Immature natural killer cell (primary cell): ENCODE data around the gene NEURL1. TPM values are rescaled to one million over a fixed set of nuclear protein-coding genes. Genes with fewer than 3 reads are reported as not detected.
"Not testable (repeated sequence)": the region's sequence is repeated elsewhere in the genome, so short reads cannot be mapped to it uniquely, and the experiment has no call there.

Experiments
- DNase-seq, 3 donors: peaks; one replicate each; pipeline ENCODE4 v3.0.0; 2022; ENCODE audit warnings: mixed read lengths in 1 of 3
- H3K27ac Mint-ChIP-seq, 6 donors: one replicate each; pipeline ENCODE4 v1.8.0; 2020; ENCODE audit warnings: mixed read lengths in 6 of 6, mild to moderate bottlenecking in 5 of 6, inconsistent platforms in 4 of 6, moderate library complexity in 3 of 6
- H3K27me3 Mint-ChIP-seq, 3 donors: one replicate each; pipeline ENCODE4 v1.8.0; 2020 to 2021; ENCODE audit warnings: low read depth in 3 of 3, mild to moderate bottlenecking in 3 of 3, mixed read lengths in 3 of 3, moderate library complexity in 3 of 3, inconsistent platforms in 1 of 3
- H3K36me3 Mint-ChIP-seq, 3 donors: one replicate each; pipeline ENCODE4 v1.8.0; 2020; ENCODE audit warnings: mixed read lengths in 3 of 3, inconsistent platforms in 2 of 3, mild to moderate bottlenecking in 2 of 3
- H3K4me1 Mint-ChIP-seq, 2 donors: one replicate each; pipeline ENCODE4 v1.8.0; 2020; ENCODE audit warnings: inconsistent platforms in 2 of 2, mild to moderate bottlenecking in 2 of 2, mixed read lengths in 2 of 2, moderate library complexity in 1 of 2
- H3K4me3 Mint-ChIP-seq, 5 donors: one replicate each; pipeline ENCODE4 v1.8.0; 2020; ENCODE audit warnings: mild to moderate bottlenecking in 5 of 5, mixed read lengths in 5 of 5, inconsistent platforms in 3 of 5, moderate library complexity in 3 of 5
- H3K9me3 Mint-ChIP-seq, 6 donors: one replicate each; pipeline ENCODE4 v1.8.0; 2020; ENCODE audit warnings: mild to moderate bottlenecking in 6 of 6, mixed read lengths in 6 of 6, inconsistent platforms in 4 of 6, moderate library complexity in 3 of 6
- polyA plus RNA-seq, 3 donors: library from polyadenylated mRNA; unstranded; fragments of 300-500 nt; fragmentation: Illumina TruSeq; gene quantifications; one replicate each; pipeline ENCODE4 v1.2.3, GENCODE V29; 2021

NEURL1 gene
- polyA plus RNA-seq, 3 donors from 2014 or later, result 0.07 to 0.35 TPM; not detected in 1

- Mint-ChIP-seq H3K4me3 (peak overlapping the region; percentile 66 to 89 (median 77)), H3K36me3 (no peaks in the 10 kb centered on the region), H3K9me3 (no peaks in the 10 kb centered on the region), H3K27ac (peak overlapping the region; percentile 86 to 98 (median 96)), H3K27me3 (peaks cover 3 to 5% (median 3%) of the 10 kb centered on the region in 3 donors), H3K4me1 (peaks cover 53 to 61% of the 10 kb centered on the region in 2 donors)
- peak; percentile 75 to 84 (median 81) for DNase-seq
Measured at GRCh38 chr10:103470761-103471653, 22.5 kb upstream of the NEURL1 start.

GRCh38 chr10:103472005-103472404 lies 21.5 kb upstream of the NEURL1 start:
- no peak for DNase-seq
- peak overlapping the region; percentile 66 to 89 (median 77) for H3K4me3 Mint-ChIP-seq

GRCh38 chr10:103473261-103473671 lies 20.2 kb upstream of the NEURL1 start:
- peaks cover 43 to 51% of the 10 kb centered on the region in 2 donors for H3K4me1 Mint-ChIP-seq
- H3K9me3 Mint-ChIP-seq, result no peaks in the 10 kb centered on the region
- peaks cover 3% of the 10 kb centered on the region in 3 donors for H3K27me3 Mint-ChIP-seq
- DNase-seq, result no peak
- H3K4me3 Mint-ChIP-seq, result peak overlapping the region in 1 of 5 donors; percentile 14
- H3K27ac Mint-ChIP-seq, result peak overlapping the region in 4 of 6 donors; percentile 45 to 82 (median 63)
- H3K36me3 Mint-ChIP-seq, result no peaks in the 10 kb centered on the region

More at GRCh38 chr10:103472005-103472404, 21.5 kb upstream of the NEURL1 start:
- no peaks in the 10 kb centered on the region for H3K36me3 Mint-ChIP-seq
- H3K27ac Mint-ChIP-seq, result peak overlapping the region; percentile 86 to 98 (median 96)
- no peaks in the 10 kb centered on the region for H3K9me3 Mint-ChIP-seq
- peaks cover 48 to 61% of the 10 kb centered on the region in 2 donors for H3K4me1 Mint-ChIP-seq
- peaks cover 3 to 5% (median 3%) of the 10 kb centered on the region in 3 donors for H3K27me3 Mint-ChIP-seq

GRCh38 chr10:103474077-103474476 lies 19.4 kb upstream of the NEURL1 start:
- peaks cover 42 to 50% of the 10 kb centered on the region in 2 donors for H3K4me1 Mint-ChIP-seq
- no peaks in the 10 kb centered on the region for H3K36me3 Mint-ChIP-seq
- peaks cover 3% of the 10 kb centered on the region in 3 donors for H3K27me3 Mint-ChIP-seq
- H3K4me3 Mint-ChIP-seq, result peak overlapping the region in 3 of 5 donors; percentile 19 to 44 (median 42)
- DNase-seq, result no peak
- H3K9me3 Mint-ChIP-seq, result no peaks in the 10 kb centered on the region
- peak overlapping the region in 5 of 6 donors; percentile 5 to 82 (median 74) for H3K27ac Mint-ChIP-seq

- Mint-ChIP-seq H3K9me3 (no peaks in the 10 kb centered on the region), H3K36me3 (no peaks in the 10 kb centered on the region), H3K4me3 (no peak overlapping the region), H3K27ac (peak overlapping the region in 3 of 6 donors; percentile 57 to 66 (median 58)), H3K27me3 (peaks cover 0 to 3% (median 1%) of the 10 kb centered on the region in 3 donors), H3K4me1 (peaks cover 29 to 36% of the 10 kb centered on the region in 2 donors)
- DNase-seq, result no peak
Measured at GRCh38 chr10:103475437-103475836, 18.1 kb upstream of the NEURL1 start.

- peak in 1 of 3 donors; percentile 15 for DNase-seq
- Mint-ChIP-seq H3K36me3 (no peaks in the 10 kb centered on the region), H3K27me3 (peaks cover 0 to 2% (median 0%) of the 10 kb centered on the region in 3 donors), H3K4me1 (peaks cover 23 to 28% of the 10 kb centered on the region in 2 donors), H3K4me3 (no peak overlapping the region), H3K27ac (peak overlapping the region in 1 of 6 donors; percentile 40), H3K9me3 (no peaks in the 10 kb centered on the region)
Measured at GRCh38 chr10:103476046-103476768, 17.3 kb upstream of the NEURL1 start.

- no peaks in the 10 kb centered on the region for H3K27me3 Mint-ChIP-seq
- H3K4me1 Mint-ChIP-seq, result peaks cover 10 to 14% of the 10 kb centered on the region in 2 donors
- no peaks in the 10 kb centered on the region for H3K36me3 Mint-ChIP-seq
- no peak overlapping the region for H3K27ac Mint-ChIP-seq
- H3K9me3 Mint-ChIP-seq, result no peaks in the 10 kb centered on the region
- DNase-seq, result no peak
- H3K4me3 Mint-ChIP-seq, result no peak overlapping the region
Measured at GRCh38 chr10:103478671-103479070, 14.8 kb upstream of the NEURL1 start.

- H3K4me1 Mint-ChIP-seq, result peaks cover 6 to 10% of the 10 kb centered on the region in 2 donors
- no peaks in the 10 kb centered on the region for H3K27me3 Mint-ChIP-seq
- no peaks in the 10 kb centered on the region for H3K36me3 Mint-ChIP-seq
- DNase-seq, result no peak
- peak within 1 kb of the TSS in 2 of 6 donors; percentile 23 to 79 for H3K27ac Mint-ChIP-seq
- no peak within 1 kb of the TSS for H3K4me3 Mint-ChIP-seq
- H3K9me3 Mint-ChIP-seq, result no peaks in the 10 kb centered on the region
Measured at GRCh38 chr10:103479135-103479534, 14.4 kb upstream of the NEURL1 start, which contains the start of gene CALHM3. CALHM3 (minus strand) TSS chr10:103479240; CDS start chr10:103479032, 208 bp downstream.

GRCh38 chr10:103480521-103480920 lies 13.0 kb upstream of the NEURL1 start:
- Mint-ChIP-seq H3K27ac (peak overlapping the region in 1 of 6 donors; percentile 40), H3K4me1 (peaks cover 5 to 7% of the 10 kb centered on the region in 2 donors), H3K36me3 (no peaks in the 10 kb centered on the region), H3K27me3 (no peaks in the 10 kb centered on the region), H3K9me3 (no peaks in the 10 kb centered on the region), H3K4me3 (no peak overlapping the region)
- no peak for DNase-seq

GRCh38 chr10:103481974-103482531 lies 11.5 kb upstream of the NEURL1 start:
- H3K36me3 Mint-ChIP-seq, result no peaks in the 10 kb centered on the region
- peak overlapping the region in 2 of 6 donors; percentile 15 to 76 for H3K27ac Mint-ChIP-seq
- H3K4me1 Mint-ChIP-seq, result peaks cover 5 to 7% of the 10 kb centered on the region in 2 donors
- H3K4me3 Mint-ChIP-seq, result no peak overlapping the region
- H3K27me3 Mint-ChIP-seq, result no peaks in the 10 kb centered on the region
- peak; percentile 61 to 69 (median 68) for DNase-seq
- H3K9me3 Mint-ChIP-seq, result no peaks in the 10 kb centered on the region

GRCh38 chr10:103486635-103487409 lies 6.7 kb upstream of the NEURL1 start:
- not testable (repeated sequence) for H3K9me3 Mint-ChIP-seq, H3K4me3 Mint-ChIP-seq, H3K27me3 Mint-ChIP-seq, H3K27ac Mint-ChIP-seq, DNase-seq, H3K36me3 Mint-ChIP-seq, H3K4me1 Mint-ChIP-seq

GRCh38 chr10:103487410-103487708 lies 6.1 kb upstream of the NEURL1 start:
- H3K9me3 Mint-ChIP-seq, result no peaks in the 10 kb centered on the region
- no peak overlapping the region for H3K27ac Mint-ChIP-seq
- no peak overlapping the region for H3K4me3 Mint-ChIP-seq
- H3K27me3 Mint-ChIP-seq, result peaks cover 5 to 8% (median 6%) of the 10 kb centered on the region in 3 donors
- no peak for DNase-seq
- H3K36me3 Mint-ChIP-seq, result no peaks in the 10 kb centered on the region
- peaks cover 0 to 1% of the 10 kb centered on the region in 2 donors for H3K4me1 Mint-ChIP-seq

GRCh38 chr10:103490986-103491314 lies 2.6 kb upstream of the NEURL1 start:
- Mint-ChIP-seq H3K36me3 (no peaks in the 10 kb centered on the region), H3K27me3 (peaks cover 16 to 19% (median 16%) of the 10 kb centered on the region in 3 donors), H3K9me3 (no peaks in the 10 kb centered on the region), H3K4me1 (peaks cover 8 to 13% of the 10 kb centered on the region in 2 donors), H3K4me3 (no peak overlapping the region), H3K27ac (no peak overlapping the region)
- no peak for DNase-seq
